ENCODE data around the gene TJP3. TPM values are rescaled to one million over a fixed set of nuclear protein-coding genes. Genes with fewer than 3 reads are reported as not detected.

The TJP3 gene
- total RNA-seq, 2 donors from 2014 or later, result 1.5 to 8.6 TPM

GRCh38 chr19:3669082-3669946 is 38.9 kb upstream of the TJP3 start:
- Mint-ChIP-seq H3K4me1 (peaks cover 7% of the 10 kb centered on the region), H3K9me3 (no peaks in the 10 kb centered on the region), H3K4me3 (no peak overlapping the region), H3K36me3 (ENCODE audit: low read depth) (no peaks in the 10 kb centered on the region), H3K27ac (no peak overlapping the region), H3K27me3 (no peaks in the 10 kb centered on the region)
- ATAC-seq (replicated peaks), result no peak

GRCh38 chr19:3669947-3670795 is 38.0 kb upstream of the TJP3 start:
- Mint-ChIP-seq H3K27ac (peak overlapping the region; percentile 81), H3K36me3 (ENCODE audit: low read depth) (no peaks in the 10 kb centered on the region), H3K4me1 (peaks cover 7% of the 10 kb centered on the region), H3K4me3 (peak overlapping the region; percentile 58), H3K9me3 (no peaks in the 10 kb centered on the region), H3K27me3 (no peaks in the 10 kb centered on the region)
- ATAC-seq (replicated peaks), result no peak

GRCh38 chr19:3670796-3671679 is 37.1 kb upstream of the TJP3 start:
- peaks cover 6% of the 10 kb centered on the region for H3K4me1 Mint-ChIP-seq
- H3K9me3 Mint-ChIP-seq, result no peaks in the 10 kb centered on the region
- ATAC-seq (replicated peaks), result peak; percentile 73
- H3K27ac Mint-ChIP-seq, result peak overlapping the region; percentile 81
- no peaks in the 10 kb centered on the region for H3K27me3 Mint-ChIP-seq
- peak overlapping the region; percentile 58 for H3K4me3 Mint-ChIP-seq
- no peaks in the 10 kb centered on the region for H3K36me3 Mint-ChIP-seq (ENCODE audit: low read depth)

- no peaks in the 10 kb centered on the region for H3K9me3 Mint-ChIP-seq
- no peaks in the 10 kb centered on the region for H3K4me1 Mint-ChIP-seq
- no peaks in the 10 kb centered on the region for H3K27me3 Mint-ChIP-seq
- no peaks in the 10 kb centered on the region for H3K36me3 Mint-ChIP-seq (ENCODE audit: low read depth)
- peak overlapping the region; percentile 81 for H3K27ac Mint-ChIP-seq
- peak overlapping the region; percentile 58 for H3K4me3 Mint-ChIP-seq
- ATAC-seq (replicated peaks), result peak; percentile 72
Measured at GRCh38 chr19:3671680-3672574, 36.3 kb upstream of the TJP3 start.

GRCh38 chr19:3672575-3672948 is 35.6 kb upstream of the TJP3 start:
- Mint-ChIP-seq H3K36me3 (ENCODE audit: low read depth) (no peaks in the 10 kb centered on the region), H3K27ac (peak overlapping the region; percentile 81), H3K27me3 (no peaks in the 10 kb centered on the region), H3K4me1 (no peaks in the 10 kb centered on the region), H3K4me3 (peak overlapping the region; percentile 58), H3K9me3 (no peaks in the 10 kb centered on the region)
- no peak for ATAC-seq (replicated peaks)

GRCh38 chr19:3672993-3673392 is 35.2 kb upstream of the TJP3 start:
- no peaks in the 10 kb centered on the region for H3K9me3 Mint-ChIP-seq

GRCh38 chr19:3673506-3674439 is 34.4 kb upstream of the TJP3 start:
- no peak overlapping the region for H3K27ac Mint-ChIP-seq
- no peaks in the 10 kb centered on the region for H3K36me3 Mint-ChIP-seq (ENCODE audit: low read depth)
- no peak overlapping the region for H3K4me3 Mint-ChIP-seq
- no peaks in the 10 kb centered on the region for H3K4me1 Mint-ChIP-seq
- H3K27me3 Mint-ChIP-seq, result no peaks in the 10 kb centered on the region
- H3K9me3 Mint-ChIP-seq, result no peaks in the 10 kb centered on the region
- no peak for ATAC-seq (replicated peaks)

More at GRCh38 chr19:3672993-3673392, 35.2 kb upstream of the TJP3 start:
- H3K27me3 Mint-ChIP-seq, result no peaks in the 10 kb centered on the region
- H3K4me1 Mint-ChIP-seq, result no peaks in the 10 kb centered on the region
- no peak for ATAC-seq (replicated peaks)
- H3K4me3 Mint-ChIP-seq, result no peak overlapping the region
- no peak overlapping the region for H3K27ac Mint-ChIP-seq
- no peaks in the 10 kb centered on the region for H3K36me3 Mint-ChIP-seq (ENCODE audit: low read depth)

- no peaks in the 10 kb centered on the region for H3K4me1 Mint-ChIP-seq
- no peak overlapping the region for H3K4me3 Mint-ChIP-seq
- no peaks in the 10 kb centered on the region for H3K27me3 Mint-ChIP-seq
- H3K9me3 Mint-ChIP-seq, result no peaks in the 10 kb centered on the region
- H3K36me3 Mint-ChIP-seq (ENCODE audit: low read depth), result no peaks in the 10 kb centered on the region
- ATAC-seq (replicated peaks), result no peak
- H3K27ac Mint-ChIP-seq, result no peak overlapping the region
Measured at GRCh38 chr19:3674784-3675543, 33.2 kb upstream of the TJP3 start.

GRCh38 chr19:3678188-3678587 is 30.0 kb upstream of the TJP3 start:
- ATAC-seq (replicated peaks), result no peak
- Mint-ChIP-seq H3K4me1 (no peaks in the 10 kb centered on the region), H3K9me3 (no peaks in the 10 kb centered on the region), H3K4me3 (no peak overlapping the region), H3K36me3 (ENCODE audit: low read depth) (no peaks in the 10 kb centered on the region), H3K27ac (no peak overlapping the region), H3K27me3 (no peaks in the 10 kb centered on the region)

- Mint-ChIP-seq H3K27me3 (no peaks in the 10 kb centered on the region), H3K27ac (no peak overlapping the region), H3K4me3 (no peak overlapping the region), H3K9me3 (no peaks in the 10 kb centered on the region), H3K36me3 (ENCODE audit: low read depth) (no peaks in the 10 kb centered on the region), H3K4me1 (no peaks in the 10 kb centered on the region)
- no peak for ATAC-seq (replicated peaks)
Measured at GRCh38 chr19:3679138-3679537, 29.0 kb upstream of the TJP3 start.

GRCh38 chr19:3679581-3679980 is 28.6 kb upstream of the TJP3 start:
- no peaks in the 10 kb centered on the region for H3K9me3 Mint-ChIP-seq
- no peaks in the 10 kb centered on the region for H3K27me3 Mint-ChIP-seq
- no peaks in the 10 kb centered on the region for H3K36me3 Mint-ChIP-seq (ENCODE audit: low read depth)
- H3K27ac Mint-ChIP-seq, result no peak overlapping the region
- H3K4me1 Mint-ChIP-seq, result no peaks in the 10 kb centered on the region
- no peak for ATAC-seq (replicated peaks)
- no peak overlapping the region for H3K4me3 Mint-ChIP-seq

GRCh38 chr19:3680939-3681338 is 27.2 kb upstream of the TJP3 start:
- no peaks in the 10 kb centered on the region for H3K4me1 Mint-ChIP-seq
- H3K27me3 Mint-ChIP-seq, result no peaks in the 10 kb centered on the region
- no peak overlapping the region for H3K4me3 Mint-ChIP-seq
- no peak for ATAC-seq (replicated peaks)
- no peak overlapping the region for H3K27ac Mint-ChIP-seq
- no peaks in the 10 kb centered on the region for H3K36me3 Mint-ChIP-seq (ENCODE audit: low read depth)
- H3K9me3 Mint-ChIP-seq, result no peaks in the 10 kb centered on the region
